GM10266 (cell line): ENCODE results near the gene ASB7.

ENCODE experiments used
- DNase-seq: peaks from one replicate; pipeline ENCODE4 v3.0.0; 2012; ENCODE audit errors: extremely low spot score
- CTCF ChIP-seq: IDR thresholded peaks from 2 replicates; pipeline ENCODE4 v1.5.1; 2012; ENCODE audit warnings: mild to moderate bottlenecking, low read depth; ENCODE audit not compliant: control insufficient read depth, insufficient read depth; ENCODE audit errors: missing control alignments

Gene ASB7

GRCh38 chr15:100613208-100613607 is 10.8 kb downstream of the ASB7 start:
- no peak for TF ChIP-seq CTCF
- DNase-seq = no peak

GRCh38 chr15:100614336-100614735 is 11.9 kb downstream of the ASB7 start:
- no peak for DNase-seq
- no peak for TF ChIP-seq CTCF

- DNase-seq = no peak
- no peak for TF ChIP-seq CTCF
These were observed 12.5 kb downstream of the ASB7 start for GRCh38 chr15:100614918-100615317.

- DNase-seq = no peak
- TF ChIP-seq CTCF = no peak
These were observed 13.4 kb downstream of the ASB7 start for GRCh38 chr15:100615801-100616200.

- TF ChIP-seq CTCF = no peak
- no peak for DNase-seq
These were observed 14.3 kb downstream of the ASB7 start for GRCh38 chr15:100616700-100617099.

- no peak for TF ChIP-seq CTCF
These were observed 20.9 kb downstream of the ASB7 start for GRCh38 chr15:100623301-100623700.

GRCh38 chr15:100627789-100628395 is 25.5 kb downstream of the ASB7 start:
- peak; percentile 84 for TF ChIP-seq CTCF
- DNase-seq = peak; percentile 50

More at GRCh38 chr15:100623301-100623700, 20.9 kb downstream of the ASB7 start:
- DNase-seq = no peak
